Effector memory CD8-positive, alpha-beta T cell (primary cell): ENCODE data around the gene GABRD.

Experiments
- ATAC-seq: fragments of 150-1000 bp; cut with Tn5 transposase; replicated peaks from 2 replicates; pipeline ENCODE4 v1.10.0; 2021; ENCODE audit warnings: mild to moderate bottlenecking, moderate library complexity
- DNase-seq, 3 experiments: peaks; one replicate each; pipeline ENCODE4 v3.0.0; 2021
- H3K27ac Mint-ChIP-seq, 2 donors: one replicate each; pipeline ENCODE4 v1.8.0; 2022; ENCODE audit warnings: mild to moderate bottlenecking in 2 of 2, mixed read lengths in 2 of 2, moderate library complexity in 2 of 2
- H3K27me3 Mint-ChIP-seq, 2 donors: one replicate each; pipeline ENCODE4 v1.8.0; 2022; ENCODE audit warnings: mixed read lengths in 2 of 2
- H3K36me3 Mint-ChIP-seq: one replicate; pipeline ENCODE4 v1.8.0; 2022; ENCODE audit warnings: mild to moderate bottlenecking, moderate library complexity, mixed read lengths; ENCODE audit not compliant: insufficient read depth
- H3K4me1 Mint-ChIP-seq, 2 donors: one replicate each; pipeline ENCODE4 v1.8.0; 2022; ENCODE audit warnings: low read depth in 2 of 2, mixed read lengths in 2 of 2
- H3K4me3 Mint-ChIP-seq, 2 donors: one replicate each; pipeline ENCODE4 v1.8.0; 2022; ENCODE audit warnings: mild to moderate bottlenecking in 2 of 2, mixed read lengths in 2 of 2, moderate library complexity in 2 of 2
- H3K9me3 Mint-ChIP-seq, 2 donors: one replicate each; pipeline ENCODE4 v1.8.0; 2022; ENCODE audit warnings: mixed read lengths in 2 of 2

GABRD gene

GRCh38 chr1:1989789-1990188 lies 29.4 kb upstream of the GABRD start:
- ATAC-seq (no peak), DNase-seq (no peak)
- H3K9me3 Mint-ChIP-seq, result no peaks in the 10 kb centered on the region
- H3K36me3 Mint-ChIP-seq, result no peaks in the 10 kb centered on the region
- peaks cover 15 to 54% of the 10 kb centered on the region in 2 donors for H3K27me3 Mint-ChIP-seq
- no peak overlapping the region for H3K27ac Mint-ChIP-seq
- H3K4me3 Mint-ChIP-seq, result no peak overlapping the region
- no peaks in the 10 kb centered on the region for H3K4me1 Mint-ChIP-seq

- Mint-ChIP-seq H3K27ac (no peak overlapping the region), H3K36me3 (no peaks in the 10 kb centered on the region), H3K4me3 (no peak overlapping the region), H3K4me1 (no peaks in the 10 kb centered on the region), H3K9me3 (no peaks in the 10 kb centered on the region), H3K27me3 (peaks cover 15 to 54% of the 10 kb centered on the region in 2 donors)
- ATAC-seq (no peak), DNase-seq (no peak)
Measured at GRCh38 chr1:1990222-1990621, 28.9 kb upstream of the GABRD start.

- H3K27ac Mint-ChIP-seq, result no peak overlapping the region
- no peaks in the 10 kb centered on the region for H3K36me3 Mint-ChIP-seq
- H3K27me3 Mint-ChIP-seq, result peaks cover 20 to 67% of the 10 kb centered on the region in 2 donors
- DNase-seq (no peak), ATAC-seq (no peak)
- H3K4me1 Mint-ChIP-seq, result peaks cover 3 to 4% of the 10 kb centered on the region in 2 donors
- H3K4me3 Mint-ChIP-seq, result no peak overlapping the region
- H3K9me3 Mint-ChIP-seq, result no peaks in the 10 kb centered on the region
Measured at GRCh38 chr1:1994536-1994935, 24.6 kb upstream of the GABRD start.

- DNase-seq, result no peak
- peaks cover 3 to 4% of the 10 kb centered on the region in 2 donors for H3K4me1 Mint-ChIP-seq
- no peak for ATAC-seq
- no peak overlapping the region for H3K4me3 Mint-ChIP-seq
- H3K27me3 Mint-ChIP-seq, result peaks cover 27 to 68% of the 10 kb centered on the region in 2 donors
- no peaks in the 10 kb centered on the region for H3K9me3 Mint-ChIP-seq
- no peaks in the 10 kb centered on the region for H3K36me3 Mint-ChIP-seq
- H3K27ac Mint-ChIP-seq, result no peak overlapping the region
Measured at GRCh38 chr1:1996207-1996651, 22.9 kb upstream of the GABRD start.

GRCh38 chr1:1997576-1997975 lies 21.6 kb upstream of the GABRD start:
- Mint-ChIP-seq H3K4me3 (no peak overlapping the region), H3K36me3 (no peaks in the 10 kb centered on the region), H3K4me1 (peaks cover 3 to 4% of the 10 kb centered on the region in 2 donors), H3K27me3 (peaks cover 35 to 74% of the 10 kb centered on the region in 2 donors), H3K9me3 (no peaks in the 10 kb centered on the region), H3K27ac (no peak overlapping the region)
- DNase-seq (no peak), ATAC-seq (no peak)

GRCh38 chr1:2000432-2000831 lies 18.7 kb upstream of the GABRD start:
- Mint-ChIP-seq H3K27ac (no peak overlapping the region), H3K27me3 (peaks cover 44 to 79% of the 10 kb centered on the region in 2 donors), H3K4me1 (peaks cover 3 to 4% of the 10 kb centered on the region in 2 donors), H3K36me3 (no peaks in the 10 kb centered on the region), H3K9me3 (no peaks in the 10 kb centered on the region), H3K4me3 (no peak overlapping the region)
- ATAC-seq (no peak), DNase-seq (no peak)

GRCh38 chr1:2000850-2001249 lies 18.3 kb upstream of the GABRD start:
- DNase-seq (no peak), ATAC-seq (no peak)
- Mint-ChIP-seq H3K36me3 (no peaks in the 10 kb centered on the region), H3K27me3 (peaks cover 46 to 83% of the 10 kb centered on the region in 2 donors), H3K27ac (no peak overlapping the region), H3K4me1 (peaks cover 2 to 4% of the 10 kb centered on the region in 2 donors), H3K9me3 (no peaks in the 10 kb centered on the region), H3K4me3 (no peak overlapping the region)

- peaks cover 53 to 84% of the 10 kb centered on the region in 2 donors for H3K27me3 Mint-ChIP-seq
- H3K9me3 Mint-ChIP-seq, result no peaks in the 10 kb centered on the region
- DNase-seq, result no peak
- no peak overlapping the region for H3K4me3 Mint-ChIP-seq
- no peak for ATAC-seq
- no peaks in the 10 kb centered on the region for H3K36me3 Mint-ChIP-seq
- H3K27ac Mint-ChIP-seq, result no peak overlapping the region
- H3K4me1 Mint-ChIP-seq, result no peaks in the 10 kb centered on the region
Measured at GRCh38 chr1:2001773-2002411, 17.3 kb upstream of the GABRD start.

GRCh38 chr1:2003541-2004131 lies 15.5 kb upstream of the GABRD start, which contains the start of gene CFAP74:
Gene CFAP74, minus strand, starts transcription at chr1:2003786. Its CDS starts 12,830 bp downstream, at chr1:1990956.
- no peak within 1 kb of the TSS for H3K4me3 Mint-ChIP-seq

GRCh38 chr1:2004856-2005255 lies 14.3 kb upstream of the GABRD start:
- Mint-ChIP-seq H3K9me3 (no peaks in the 10 kb centered on the region), H3K36me3 (peaks cover 2% of the 10 kb centered on the region), H3K27ac (no peak overlapping the region), H3K4me1 (no peaks in the 10 kb centered on the region), H3K27me3 (peaks cover 32 to 68% of the 10 kb centered on the region in 2 donors), H3K4me3 (no peak overlapping the region)
- no peak for ATAC-seq
- DNase-seq, result no peak

More at GRCh38 chr1:2003541-2004131, 15.5 kb upstream of the GABRD start, which contains the start of gene CFAP74:
- ATAC-seq (no peak), DNase-seq (no peak)
- Mint-ChIP-seq H3K27me3 (peaks cover 38 to 69% of the 10 kb centered on the region in 2 donors), H3K4me1 (no peaks in the 10 kb centered on the region), H3K9me3 (no peaks in the 10 kb centered on the region), H3K27ac (no peak within 1 kb of the TSS), H3K36me3 (peaks cover 2% of the 10 kb centered on the region)

GRCh38 chr1:2009101-2010053 lies 9.8 kb upstream of the GABRD start:
- no peak for ATAC-seq
- no peak overlapping the region for H3K4me3 Mint-ChIP-seq
- H3K27ac Mint-ChIP-seq, result no peak overlapping the region
- H3K9me3 Mint-ChIP-seq, result no peaks in the 10 kb centered on the region
- H3K36me3 Mint-ChIP-seq, result peaks cover 2% of the 10 kb centered on the region
- H3K4me1 Mint-ChIP-seq, result no peaks in the 10 kb centered on the region
- DNase-seq, result no peak
- peaks cover 25 to 59% of the 10 kb centered on the region in 2 donors for H3K27me3 Mint-ChIP-seq

GRCh38 chr1:2014181-2014580 lies 5.0 kb upstream of the GABRD start:
- H3K27me3 Mint-ChIP-seq, result peaks cover 49 to 74% of the 10 kb centered on the region in 2 donors
- H3K4me1 Mint-ChIP-seq, result peaks cover 3 to 5% of the 10 kb centered on the region in 2 donors
- no peak for ATAC-seq
- H3K36me3 Mint-ChIP-seq, result peaks cover 3% of the 10 kb centered on the region
- no peak overlapping the region for H3K27ac Mint-ChIP-seq
- DNase-seq, result no peak
- H3K4me3 Mint-ChIP-seq, result no peak overlapping the region
- H3K9me3 Mint-ChIP-seq, result no peaks in the 10 kb centered on the region
